NCI-H2227 (cell line): ENCODE results near the gene WDR49.

Experiments
- DNase-seq: peaks from one replicate; lab custom pipeline; 2025; ENCODE audit not compliant: unreplicated experiment; lab: John Stamatoyannopoulos, UW

Gene WDR49

DNA sequence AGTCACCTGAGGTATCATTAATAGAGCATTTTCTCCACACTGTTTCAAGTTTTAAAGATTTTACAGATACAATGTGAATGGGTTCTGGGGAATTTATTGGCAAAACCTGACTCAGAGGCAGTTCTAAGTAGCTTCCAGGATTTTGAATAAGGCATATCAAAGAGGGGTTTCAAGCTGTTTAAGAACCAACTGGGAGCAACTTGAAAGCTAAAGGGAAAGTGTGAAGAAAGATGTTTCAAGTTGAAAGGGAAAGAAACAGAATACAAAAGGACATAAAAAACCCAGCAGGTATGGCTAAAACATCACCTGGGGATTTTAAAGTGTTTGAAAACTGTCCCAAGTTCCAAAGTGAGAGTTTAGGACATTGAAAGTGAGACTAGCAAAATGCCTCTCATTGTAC lies 162.1 kb downstream of the WDR49 start:
- no peak for DNase-seq

DNA sequence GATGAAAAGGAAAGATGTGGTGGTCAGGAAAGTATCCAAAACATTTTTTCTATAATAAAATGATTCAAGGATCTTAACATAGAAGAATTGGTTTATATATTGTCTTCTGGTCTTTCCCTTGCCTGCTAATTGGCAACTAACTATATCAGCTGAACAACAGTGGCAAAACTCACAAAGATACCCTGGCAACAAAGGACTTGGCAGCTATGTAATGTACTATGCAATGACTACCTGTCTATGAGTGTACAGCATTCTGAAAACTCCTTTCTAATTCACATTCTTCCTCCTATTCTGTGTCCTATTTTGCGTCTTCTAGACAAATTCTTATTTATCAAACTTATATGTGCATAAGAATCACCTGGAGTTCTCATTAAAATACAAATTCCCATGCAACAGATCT lies 164.2 kb downstream of the WDR49 start:
- no peak for DNase-seq

DNA sequence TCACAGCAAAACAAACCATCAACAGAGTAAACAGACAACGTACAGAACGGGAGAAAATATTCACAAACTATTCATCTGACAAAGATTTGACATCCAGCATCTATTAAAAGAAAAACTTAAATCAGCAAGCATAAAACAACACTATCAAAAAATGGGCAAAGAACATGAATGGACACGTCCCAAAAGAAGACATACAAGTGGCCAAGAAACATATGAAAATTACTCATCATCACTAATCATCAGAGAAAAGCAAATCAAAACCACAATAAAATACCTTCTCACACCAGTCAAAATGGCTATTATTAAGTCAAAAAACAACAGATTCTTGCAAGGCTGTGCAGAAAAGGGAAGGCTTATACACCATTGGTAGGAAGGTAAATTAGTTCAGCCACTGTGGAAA lies 166.2 kb downstream of the WDR49 start:
- no peak for DNase-seq

DNA sequence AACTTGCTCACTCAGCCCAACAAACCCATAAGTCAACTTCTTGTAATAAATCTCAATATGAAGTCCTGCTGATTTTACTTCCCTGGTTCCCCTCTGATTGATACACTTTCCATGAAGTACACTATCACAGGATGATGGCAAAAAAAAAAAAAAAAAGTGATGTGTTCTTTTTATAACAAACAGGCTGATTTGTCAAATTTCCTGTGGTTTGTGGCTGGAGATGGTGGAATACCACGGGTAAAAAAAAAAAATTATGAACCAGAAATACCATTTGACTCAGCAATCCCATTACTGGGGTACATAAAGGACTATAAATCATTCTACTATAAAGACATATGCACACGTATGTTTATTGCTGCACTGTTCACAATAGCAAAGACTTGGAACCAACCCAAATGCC lies 169.2 kb downstream of the WDR49 start:
- no peak for DNase-seq

DNA sequence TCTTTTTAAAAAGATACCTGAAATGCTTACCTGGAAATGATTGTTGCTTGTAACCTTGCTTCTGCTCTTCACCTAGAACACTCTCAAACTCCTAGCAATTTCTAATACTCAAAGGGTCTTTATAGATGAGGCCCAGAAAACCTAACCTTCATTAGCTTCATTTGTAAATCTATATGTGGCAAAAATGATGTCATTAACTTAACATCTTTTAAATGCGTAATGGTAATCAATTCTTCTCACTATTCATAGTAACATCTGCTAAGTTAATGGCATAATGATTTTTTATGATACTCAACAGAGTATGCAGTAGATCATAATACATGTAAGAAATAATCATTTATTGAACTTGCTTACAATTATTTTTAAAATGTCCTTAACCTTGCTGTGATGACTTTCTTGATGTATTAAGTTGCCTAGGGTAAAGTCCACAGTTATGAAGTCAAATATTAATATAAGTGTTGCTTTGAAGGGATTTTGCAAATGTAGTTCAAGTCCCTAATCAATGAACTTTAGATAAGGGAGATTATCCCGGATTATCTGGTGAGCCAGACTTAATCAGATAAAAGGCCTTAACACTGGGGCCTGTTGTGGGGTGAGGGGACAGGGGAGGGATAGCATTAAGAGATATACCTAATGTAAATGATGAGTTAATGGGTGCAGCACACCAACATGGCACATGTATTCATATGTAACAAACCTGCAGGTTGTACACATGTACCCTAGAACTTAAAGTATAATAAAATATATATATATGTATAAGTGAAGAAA lies 169.8 kb downstream of the WDR49 start:
- no peak for DNase-seq

DNA sequence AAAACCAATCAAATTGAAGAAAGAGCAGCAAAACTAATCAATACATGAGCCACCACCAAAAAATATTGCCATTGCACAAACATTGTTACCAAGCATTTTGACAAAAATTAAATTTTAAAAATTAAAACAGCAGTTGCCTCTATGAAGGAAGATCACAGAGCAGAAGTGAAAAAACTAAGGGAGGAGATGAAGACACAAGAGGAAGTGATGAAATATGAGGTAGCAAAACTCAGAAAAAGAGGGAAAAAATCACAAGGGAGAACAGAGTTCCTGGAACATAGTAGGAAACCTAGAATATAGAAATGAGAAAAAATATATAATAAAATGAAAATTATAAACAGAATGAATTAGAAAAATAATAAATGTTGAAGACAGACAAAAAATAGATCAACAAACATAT lies 172.6 kb downstream of the WDR49 start:
- DNase-seq, result no peak

DNA sequence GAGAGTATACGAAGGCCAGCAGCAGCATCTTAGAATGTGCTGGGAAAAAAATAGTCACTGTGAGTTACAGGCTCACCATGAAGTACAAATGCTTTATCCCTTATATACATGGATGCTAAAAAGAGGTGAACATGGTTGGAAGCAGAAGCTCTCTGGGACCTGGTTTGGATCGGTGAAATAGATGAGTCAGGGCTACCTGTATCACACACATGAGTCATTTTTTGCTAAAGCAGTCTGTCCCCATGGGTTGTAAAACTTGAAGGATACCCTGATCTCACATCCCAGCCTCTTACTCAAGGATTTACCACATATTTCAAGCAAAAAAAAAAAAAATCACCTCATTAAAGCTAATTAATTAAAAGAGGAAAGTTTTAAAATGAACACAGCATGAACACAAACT lies 173.0 kb downstream of the WDR49 start:
- DNase-seq, result no peak

DNA sequence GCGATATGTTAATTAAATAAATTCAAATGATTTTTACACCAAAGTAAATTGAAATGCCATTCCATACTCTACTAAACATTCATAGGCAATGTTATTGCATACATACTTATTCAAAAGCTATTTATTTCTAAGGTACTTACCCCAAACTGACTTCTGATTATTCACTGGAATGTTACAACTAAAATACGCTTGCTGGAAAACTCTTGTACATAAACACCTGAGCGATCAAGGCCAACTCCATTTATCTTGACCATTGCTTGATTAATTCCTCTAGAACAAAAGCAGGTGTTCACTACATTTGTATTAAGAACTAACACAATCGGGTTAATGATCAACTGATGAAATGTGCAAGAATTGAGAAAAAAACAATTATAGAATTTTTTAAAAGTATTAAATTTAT lies 179.9 kb downstream of the WDR49 start, which contains the start of gene SERPINI2:
Gene SERPINI2, minus strand, starts transcription at position 180 of the 400 bp plus-strand sequence. CDS start 2,208 bp downstream, outside the sequence.
- no peak for DNase-seq

DNA sequence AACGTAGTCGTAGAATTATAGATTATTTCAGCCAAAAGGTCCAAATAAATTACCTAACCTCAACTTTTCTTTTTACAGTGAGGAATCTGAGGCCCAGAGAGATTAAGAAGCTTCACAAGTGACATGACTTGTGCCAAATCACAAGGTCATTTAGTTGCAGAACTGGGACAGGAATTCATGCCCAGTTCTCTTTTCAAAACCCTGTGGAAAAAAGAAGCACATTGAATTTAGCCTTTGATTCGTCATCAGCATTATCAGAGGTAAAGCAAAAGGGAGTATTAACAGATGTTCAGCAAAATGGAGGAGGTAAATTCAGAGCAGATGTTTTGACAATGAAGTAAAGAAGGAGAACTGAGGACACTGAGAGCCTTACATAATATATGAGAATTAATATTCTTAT lies 184.4 kb downstream of the WDR49 start:
- DNase-seq, result no peak

DNA sequence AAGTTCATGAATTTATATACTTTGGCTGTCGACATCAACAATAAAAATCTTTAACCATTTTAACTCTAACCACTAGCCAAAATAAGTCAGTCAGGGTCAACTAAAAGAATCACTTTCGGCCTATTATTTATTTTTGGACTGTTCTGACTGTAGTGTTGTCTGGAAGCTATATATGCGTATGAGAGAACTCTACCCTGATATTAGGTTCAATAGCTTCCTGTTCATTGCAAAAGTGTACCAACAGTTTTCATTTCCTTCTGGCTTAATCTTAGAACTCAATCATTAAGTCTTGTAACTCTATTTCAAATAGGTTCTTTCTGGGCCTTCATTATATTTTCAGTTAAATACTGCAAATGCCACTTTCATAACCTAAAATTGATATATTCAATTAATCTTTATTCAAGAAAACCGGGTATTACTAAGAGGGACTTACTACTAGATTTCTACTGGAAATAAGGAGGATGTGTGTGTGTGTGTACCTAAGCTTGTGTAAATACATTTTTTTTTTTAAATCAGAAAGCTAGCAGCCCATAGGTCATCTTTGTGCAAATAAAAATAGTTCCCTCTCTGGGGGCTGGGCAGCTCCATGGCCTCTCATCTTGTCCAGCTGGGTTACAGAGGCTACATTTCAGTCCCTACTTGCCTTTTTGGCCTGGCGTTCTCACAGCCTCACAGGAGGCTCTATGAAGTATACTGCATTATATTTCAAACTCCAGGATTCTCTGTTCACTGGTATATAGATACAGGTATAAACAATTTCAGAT lies 185.7 kb downstream of the WDR49 start:
- no peak for DNase-seq

DNA sequence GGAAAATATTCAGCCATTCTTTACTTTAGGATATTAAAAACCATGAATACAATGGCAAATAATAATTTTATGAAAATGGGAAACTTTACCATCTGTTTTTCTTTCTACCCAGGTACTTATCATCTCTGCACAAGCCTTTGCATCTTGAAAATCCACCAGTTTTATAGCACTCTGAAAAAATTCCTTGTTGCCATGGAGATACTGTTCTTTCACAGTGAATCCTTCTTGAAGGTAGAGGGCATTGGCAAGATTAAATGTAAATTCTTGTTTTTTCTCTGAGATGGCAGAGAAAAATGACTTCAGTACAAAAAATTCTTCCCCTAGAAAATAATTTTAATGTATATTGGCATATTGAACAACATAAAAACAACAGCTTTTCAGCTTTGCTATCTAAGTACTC lies 186.8 kb downstream of the WDR49 start:
- DNase-seq, result no peak

DNA sequence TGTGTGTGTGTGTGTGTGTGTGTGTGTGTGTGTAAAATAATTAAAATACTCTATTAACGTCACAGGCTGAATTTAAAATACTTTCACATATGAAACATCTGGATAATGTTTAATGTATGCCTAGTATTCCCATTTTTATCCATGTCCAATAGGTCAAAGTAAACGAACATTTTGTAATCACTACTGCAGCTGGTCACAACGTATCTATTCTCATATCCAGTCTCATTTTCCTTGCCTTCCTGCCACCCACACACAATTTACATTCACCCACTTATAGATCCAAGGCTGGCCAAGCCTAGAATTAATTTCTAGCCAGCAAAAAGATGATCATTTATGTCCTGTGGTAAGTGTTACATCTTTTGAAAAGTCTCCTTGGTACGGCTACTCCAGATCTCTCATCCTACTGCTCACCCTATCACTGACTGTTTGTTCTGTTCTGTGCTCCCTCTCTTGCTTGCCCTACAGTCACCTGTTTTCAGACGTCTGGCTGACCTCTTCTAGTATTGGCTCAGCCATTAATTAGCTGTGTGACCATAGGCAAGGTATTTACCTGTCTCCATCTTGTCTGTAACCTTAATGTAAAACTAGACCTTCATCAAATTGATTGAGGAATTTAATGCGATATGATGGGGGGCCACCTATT lies 197.5 kb downstream of the WDR49 start:
- DNase-seq, result no peak

DNA sequence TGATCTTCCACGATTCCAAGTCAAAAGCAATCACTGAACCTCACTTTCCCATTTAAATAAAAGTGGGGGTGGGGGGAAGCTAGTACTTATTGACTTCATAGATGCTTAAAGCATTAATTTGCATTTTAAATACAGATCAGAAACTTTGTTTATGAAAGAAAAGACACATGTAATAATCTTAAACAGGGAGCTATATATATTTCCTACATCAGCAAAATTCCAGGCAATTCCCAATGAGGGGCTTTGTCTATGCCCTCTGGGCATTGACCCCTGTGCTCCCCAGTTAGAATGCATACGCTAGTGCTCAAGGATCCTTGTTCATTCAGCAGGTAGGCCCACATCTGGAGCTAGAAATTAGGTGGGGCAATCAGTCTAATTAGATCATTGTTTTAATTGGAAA lies 199.9 kb downstream of the WDR49 start:
- no peak for DNase-seq

DNA sequence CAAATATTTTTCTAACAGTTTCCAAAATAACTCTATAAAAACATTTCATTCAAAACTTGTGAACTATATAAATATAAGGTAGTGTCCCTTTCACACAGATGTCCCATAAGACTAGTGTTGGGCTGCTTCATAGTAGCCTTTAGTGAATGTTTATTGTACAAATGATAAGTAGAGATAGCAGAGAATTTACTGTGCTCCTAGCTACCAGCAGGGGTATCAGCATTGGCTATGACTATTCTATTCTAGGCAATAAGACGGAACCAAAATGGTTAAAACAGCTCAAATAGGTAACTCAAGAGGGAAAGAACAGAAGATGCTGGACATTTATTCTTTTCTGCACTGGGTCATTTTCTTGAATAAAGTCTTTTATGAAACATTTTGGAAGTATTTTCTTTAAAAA lies 202.5 kb downstream of the WDR49 start:
- DNase-seq, result no peak

DNA sequence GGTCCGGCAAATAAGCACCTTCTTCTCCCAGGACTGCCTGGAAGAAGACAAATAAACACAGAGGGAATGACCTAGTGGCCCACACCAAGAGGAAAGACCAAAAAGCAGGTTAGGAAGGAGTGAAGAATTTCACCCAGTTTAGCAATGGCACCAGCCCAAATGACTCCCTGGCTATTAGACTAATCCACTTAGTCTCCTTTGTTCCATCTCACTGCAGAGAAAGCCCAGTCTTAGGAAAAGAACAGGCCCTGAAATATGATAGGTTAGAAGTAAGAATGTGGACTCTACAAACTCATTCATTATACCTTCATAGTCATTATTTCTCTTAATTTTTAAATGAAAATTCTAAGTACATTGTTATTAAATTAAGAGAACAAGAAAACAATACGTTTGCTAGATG lies 203.1 kb downstream of the WDR49 start:
- no peak for DNase-seq

DNA sequence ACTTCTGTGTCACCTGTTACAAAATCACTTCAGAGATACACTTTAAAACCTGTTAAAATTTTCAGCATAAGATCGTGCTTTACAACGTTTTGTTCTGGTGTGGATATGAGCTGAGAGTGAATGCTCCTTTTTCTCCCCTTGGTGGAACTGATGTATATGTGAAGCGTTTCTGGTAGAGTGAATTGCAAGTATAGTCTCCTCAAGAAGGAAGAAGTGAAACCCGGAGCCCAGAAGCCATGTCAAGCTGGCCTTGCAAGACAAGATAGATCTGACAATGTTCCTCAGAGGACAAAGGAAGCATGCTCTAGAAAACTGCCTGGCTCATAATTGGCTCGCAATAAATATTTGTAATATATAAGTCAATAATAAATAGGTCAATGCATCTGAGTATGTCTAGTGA lies 203.5 kb downstream of the WDR49 start:
- no peak for DNase-seq

DNA sequence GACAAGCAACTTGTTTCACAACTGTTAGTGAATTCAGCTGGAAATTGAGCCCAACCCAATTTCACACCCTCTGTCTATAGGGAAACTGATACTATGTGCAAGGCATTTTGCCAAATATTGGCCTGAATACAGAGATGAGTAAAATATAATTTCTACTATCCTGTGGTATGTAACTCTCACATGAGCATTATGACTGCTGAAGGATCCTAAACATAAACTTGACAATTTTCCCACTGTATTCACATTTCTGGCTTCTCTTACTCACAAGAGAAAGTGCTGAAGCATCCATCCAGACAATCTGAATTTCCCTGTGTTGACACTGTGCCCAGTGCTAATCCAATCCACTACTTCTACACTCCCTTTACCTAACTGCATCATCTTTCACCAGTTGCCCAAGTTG lies 208.3 kb downstream of the WDR49 start:
- DNase-seq, result no peak

DNA sequence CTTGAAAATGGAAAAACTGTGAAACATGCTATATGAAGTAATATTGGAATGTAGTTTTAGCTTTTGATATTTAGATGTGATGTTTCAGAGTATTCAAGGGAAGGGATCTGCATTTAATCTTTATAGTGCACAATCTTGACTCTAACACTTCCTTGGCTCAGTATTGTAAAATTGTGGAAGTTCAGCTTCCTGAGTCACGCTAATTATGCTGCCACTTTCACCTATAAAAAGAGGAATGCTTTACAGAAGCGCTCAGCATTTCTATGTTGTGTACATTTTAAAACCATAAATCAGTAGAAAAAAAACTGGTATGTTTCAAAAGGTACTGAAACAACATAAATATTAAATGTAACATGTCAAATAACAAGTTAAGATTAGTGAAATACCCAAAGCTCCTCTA lies 212.5 kb downstream of the WDR49 start:
- no peak for DNase-seq

DNA sequence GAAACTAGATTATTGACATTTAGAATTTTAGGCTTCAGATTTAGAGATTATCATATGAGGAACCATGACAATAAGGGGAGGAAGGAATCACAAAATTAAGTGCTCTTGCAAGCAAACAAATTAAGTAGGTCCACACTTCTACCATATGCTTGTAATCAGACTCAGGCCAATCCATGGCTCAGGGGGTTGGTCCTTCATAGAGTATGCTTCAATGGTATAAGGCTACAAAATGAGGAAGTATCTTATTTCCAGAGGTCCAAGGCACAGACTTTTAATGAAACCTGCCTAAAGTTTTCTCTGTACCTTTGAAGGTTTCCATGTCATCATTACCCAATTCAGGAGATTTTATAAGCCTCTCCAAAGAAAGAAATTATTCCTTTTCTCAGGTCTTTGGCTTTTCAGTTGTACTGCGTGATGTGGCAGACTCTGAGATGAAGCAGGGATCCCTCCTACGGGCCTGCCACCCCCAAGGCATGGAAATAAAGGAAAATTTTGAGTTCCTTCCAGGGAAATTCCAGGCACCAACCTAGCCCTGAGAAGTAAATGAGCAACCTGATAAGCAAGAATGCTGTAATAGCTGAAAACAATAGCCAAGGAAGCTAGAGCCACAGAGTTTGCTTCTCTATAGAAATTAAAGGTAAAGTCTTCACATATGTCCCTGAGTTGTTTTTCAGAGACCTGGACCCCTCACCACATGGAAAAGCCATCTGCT lies 216.2 kb downstream of the WDR49 start:
- DNase-seq, result no peak
